Measurements from ENCODE around the gene COL25A1.
"Not testable (repeated sequence)": the region's sequence is repeated elsewhere in the genome, so short reads cannot be mapped to it uniquely, and the experiment has no call there.

COL25A1 gene

GRCh38 chr4:109016200-109016599, 286.3 kb downstream of the COL25A1 start:
- no peak for DNase-seq (ENCODE audit: low read depth in 1 of 2, low spot score in 1 of 2)

- no peak for DNase-seq (ENCODE audit: low read depth in 1 of 2, low spot score in 1 of 2)
These were observed 287.0 kb downstream of the COL25A1 start for GRCh38 chr4:109015413-109015810.

- DNase-seq (ENCODE audit: low read depth in 1 of 2, low spot score in 1 of 2), result no peak
These were observed 287.7 kb downstream of the COL25A1 start for GRCh38 chr4:109014593-109015412.

- no peak for DNase-seq (ENCODE audit: low read depth in 1 of 2, low spot score in 1 of 2)
These were observed 290.1 kb downstream of the COL25A1 start for GRCh38 chr4:109012286-109012880.

GRCh38 chr4:109011241-109012026, 291.0 kb downstream of the COL25A1 start:
- DNase-seq (ENCODE audit: low read depth in 1 of 2, low spot score in 1 of 2), result no peak

GRCh38 chr4:109010521-109010920, 291.9 kb downstream of the COL25A1 start:
- no peak for DNase-seq (ENCODE audit: low read depth in 1 of 2, low spot score in 1 of 2)

- no peak for DNase-seq (ENCODE audit: low read depth in 1 of 2, low spot score in 1 of 2)
These were observed 292.5 kb downstream of the COL25A1 start for GRCh38 chr4:109009909-109010308.

GRCh38 chr4:109007976-109008375, 294.5 kb downstream of the COL25A1 start:
- no peak for DNase-seq (ENCODE audit: low read depth in 1 of 2, low spot score in 1 of 2)

GRCh38 chr4:109005523-109005922, 296.9 kb downstream of the COL25A1 start:
- DNase-seq (ENCODE audit: low read depth in 1 of 2, low spot score in 1 of 2), result no peak

- no peak for DNase-seq (ENCODE audit: low read depth in 1 of 2, low spot score in 1 of 2)
These were observed 298.0 kb downstream of the COL25A1 start for GRCh38 chr4:109004418-109004817.

- no peak for DNase-seq (ENCODE audit: low read depth in 1 of 2, low spot score in 1 of 2)
These were observed 298.5 kb downstream of the COL25A1 start for GRCh38 chr4:109003964-109004363.

- no peak for DNase-seq (ENCODE audit: low read depth in 1 of 2, low spot score in 1 of 2)
These were observed 310.7 kb downstream of the COL25A1 start for GRCh38 chr4:108991551-108992328.

- no peak for DNase-seq (ENCODE audit: low read depth in 1 of 2, low spot score in 1 of 2)
These were observed 313.8 kb downstream of the COL25A1 start for GRCh38 chr4:108988464-108989195.

- DNase-seq (ENCODE audit: low read depth in 1 of 2, low spot score in 1 of 2), result not testable (repeated sequence)
These were observed 318.0 kb downstream of the COL25A1 start for GRCh38 chr4:108984495-108984894.

GRCh38 chr4:108982402-108983185, 319.9 kb downstream of the COL25A1 start:
- no peak for DNase-seq (ENCODE audit: low read depth in 1 of 2, low spot score in 1 of 2)

- no peak for DNase-seq (ENCODE audit: low read depth in 1 of 2, low spot score in 1 of 2)
These were observed 321.8 kb downstream of the COL25A1 start for GRCh38 chr4:108980455-108981239.

- DNase-seq (ENCODE audit: low read depth in 1 of 2, low spot score in 1 of 2), result no peak
These were observed 322.7 kb downstream of the COL25A1 start for GRCh38 chr4:108979759-108980158.

- no peak for DNase-seq (ENCODE audit: low read depth in 1 of 2, low spot score in 1 of 2)
These were observed 324.4 kb downstream of the COL25A1 start for GRCh38 chr4:108978066-108978465.

Data from activated T-helper 1 cell treated with anti-CD3 and anti-CD28 coated beads, Interleukin-2, amount 50 U/mL, for 16 hours (primary cell).